GM21723 (cell line): ENCODE measurements around the gene FBXO31.

Experiments
- ATAC-seq: cut with Tn5 transposase; IDR thresholded peaks from one replicate; pipeline ENCODE4 v1.9.1; 2021; ENCODE audit warnings: mild to moderate bottlenecking, moderate library complexity; ENCODE audit not compliant: unreplicated experiment

FBXO31 gene

GRCh38 chr16:87293990-87294389, 89.6 kb downstream of the FBXO31 start:
- no peak for ATAC-seq

DNA sequence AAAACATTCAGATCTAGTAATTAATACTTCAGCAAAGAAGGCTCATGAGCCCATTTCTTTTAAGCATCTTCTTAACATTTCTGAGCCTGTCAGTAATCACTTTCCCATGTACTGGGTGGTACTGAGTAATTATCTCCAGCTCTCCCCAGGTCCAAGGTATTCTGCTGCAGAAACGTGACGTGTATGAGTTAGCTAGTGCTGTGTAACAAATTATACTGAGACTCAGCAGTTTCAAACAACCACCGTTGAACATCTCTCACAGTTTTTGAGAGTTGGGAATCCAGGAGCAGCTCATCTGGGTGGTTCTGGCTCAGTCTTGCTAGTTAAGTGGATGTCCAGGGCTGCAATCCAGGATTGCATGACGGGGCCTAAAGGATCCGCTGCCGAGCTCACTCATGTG, 91.6 kb downstream of the FBXO31 start:
- no peak for ATAC-seq

DNA sequence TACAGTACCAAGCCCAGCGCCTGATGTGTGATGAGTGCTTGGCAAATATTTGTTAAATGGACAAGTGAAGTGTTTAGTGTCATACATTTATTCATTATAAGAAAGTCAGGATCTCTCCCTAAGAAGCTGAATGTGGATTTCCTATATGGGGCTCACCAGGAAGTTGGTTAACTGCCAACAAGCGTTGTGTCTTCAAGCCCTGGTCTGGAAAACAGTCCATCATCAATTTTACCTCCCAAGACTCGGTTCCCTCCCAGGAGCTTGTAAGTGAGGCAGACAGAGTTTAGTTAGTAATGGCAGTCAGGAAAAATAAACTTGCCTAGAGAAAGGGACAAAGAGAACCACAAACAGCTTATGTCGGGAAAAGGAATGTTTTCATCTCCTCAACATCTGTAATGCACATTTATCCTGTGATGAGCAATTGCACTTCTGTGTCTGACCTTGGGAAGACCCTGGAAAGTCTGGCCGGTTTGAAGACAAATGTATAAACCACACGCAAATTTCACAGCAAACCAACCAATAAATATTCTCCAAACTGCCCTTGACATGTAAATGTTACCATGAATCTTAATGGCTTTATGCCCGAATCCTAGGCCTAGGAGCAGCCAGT, 94.7 kb downstream of the FBXO31 start:
- ATAC-seq: no peak

DNA sequence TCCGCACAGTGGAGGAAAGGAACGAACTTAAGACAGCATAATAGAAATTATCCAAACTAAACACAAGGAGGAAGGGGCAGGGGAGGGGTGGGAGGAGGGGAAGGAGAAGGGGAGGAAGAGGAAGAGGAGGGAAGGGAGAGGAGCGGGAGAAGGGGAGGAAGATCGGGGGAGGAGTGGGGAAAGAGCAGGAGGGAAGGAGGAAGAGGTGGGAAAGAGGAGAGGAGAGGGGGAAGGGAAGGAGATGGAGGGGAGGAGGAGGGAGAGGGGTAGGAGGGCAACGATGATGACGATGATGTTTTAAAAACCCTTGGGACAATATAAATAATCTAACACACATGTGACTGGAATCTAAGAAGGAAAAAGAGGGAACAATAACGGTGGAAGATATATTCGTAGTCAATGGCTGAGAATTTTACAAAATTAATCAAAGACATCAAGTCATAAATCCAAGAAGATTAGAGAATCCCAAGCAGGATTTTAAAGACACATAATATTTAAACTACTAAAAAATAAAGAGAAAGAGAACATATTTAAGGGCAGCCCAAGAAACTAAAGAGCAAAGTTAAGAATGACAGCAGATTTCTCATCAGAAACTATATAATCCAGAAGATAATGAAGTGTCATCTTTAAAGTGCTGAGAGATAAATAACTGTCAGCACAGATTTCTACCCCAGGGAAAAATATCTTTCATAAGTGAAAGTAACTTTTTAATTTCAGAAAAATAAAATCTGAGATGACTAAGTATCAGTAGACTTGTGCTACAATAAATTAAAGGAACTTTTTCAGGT, 96.5 kb downstream of the FBXO31 start:
- ATAC-seq: no peak

DNA sequence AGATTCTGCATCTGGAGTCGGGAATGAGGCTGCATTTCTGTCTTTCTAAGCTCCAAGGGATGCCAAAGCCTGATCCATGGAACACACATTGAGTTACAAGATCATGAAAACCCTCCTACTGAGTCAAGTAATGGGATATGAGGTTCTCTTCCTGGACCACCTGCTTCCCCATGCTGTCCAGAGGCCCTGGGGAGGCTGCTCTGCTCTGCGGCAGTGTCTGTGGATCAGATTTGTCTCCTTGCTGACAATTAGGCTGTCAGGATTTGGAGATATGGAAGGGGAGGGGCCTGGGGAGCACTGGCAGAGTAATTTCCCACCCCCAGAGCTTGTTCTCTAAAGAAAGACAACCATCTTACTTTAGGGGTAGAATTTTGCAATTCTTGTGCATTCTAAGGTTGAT, 99.4 kb downstream of the FBXO31 start:
- no peak for ATAC-seq

DNA sequence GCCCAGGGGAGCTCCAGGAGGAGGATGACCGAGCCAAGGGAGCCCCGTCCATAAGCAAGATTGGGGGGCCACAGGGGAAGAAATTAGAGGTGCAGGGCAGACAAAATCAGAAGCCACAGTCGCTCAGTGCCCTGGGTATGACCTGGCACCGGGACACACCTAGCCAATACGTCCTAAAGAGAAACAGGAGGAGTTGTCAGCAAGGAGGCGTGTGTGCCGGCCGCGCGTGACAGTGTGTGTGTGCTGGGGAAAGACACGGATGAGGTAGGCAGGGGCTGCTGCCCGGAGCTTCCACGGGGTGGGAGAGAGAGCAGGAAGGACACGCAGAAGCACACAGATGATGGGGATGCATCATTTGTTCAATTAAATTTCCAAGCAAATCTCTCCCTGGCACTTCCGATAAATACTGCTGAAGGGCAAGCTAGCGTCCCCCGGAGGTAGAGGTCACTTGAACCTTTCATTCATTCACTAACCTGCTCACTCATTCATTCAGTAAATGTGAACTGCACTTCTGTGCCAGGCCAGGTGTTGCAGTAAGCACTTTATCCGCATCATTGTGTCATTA, 104.4 kb downstream of the FBXO31 start:
- no peak for ATAC-seq

DNA sequence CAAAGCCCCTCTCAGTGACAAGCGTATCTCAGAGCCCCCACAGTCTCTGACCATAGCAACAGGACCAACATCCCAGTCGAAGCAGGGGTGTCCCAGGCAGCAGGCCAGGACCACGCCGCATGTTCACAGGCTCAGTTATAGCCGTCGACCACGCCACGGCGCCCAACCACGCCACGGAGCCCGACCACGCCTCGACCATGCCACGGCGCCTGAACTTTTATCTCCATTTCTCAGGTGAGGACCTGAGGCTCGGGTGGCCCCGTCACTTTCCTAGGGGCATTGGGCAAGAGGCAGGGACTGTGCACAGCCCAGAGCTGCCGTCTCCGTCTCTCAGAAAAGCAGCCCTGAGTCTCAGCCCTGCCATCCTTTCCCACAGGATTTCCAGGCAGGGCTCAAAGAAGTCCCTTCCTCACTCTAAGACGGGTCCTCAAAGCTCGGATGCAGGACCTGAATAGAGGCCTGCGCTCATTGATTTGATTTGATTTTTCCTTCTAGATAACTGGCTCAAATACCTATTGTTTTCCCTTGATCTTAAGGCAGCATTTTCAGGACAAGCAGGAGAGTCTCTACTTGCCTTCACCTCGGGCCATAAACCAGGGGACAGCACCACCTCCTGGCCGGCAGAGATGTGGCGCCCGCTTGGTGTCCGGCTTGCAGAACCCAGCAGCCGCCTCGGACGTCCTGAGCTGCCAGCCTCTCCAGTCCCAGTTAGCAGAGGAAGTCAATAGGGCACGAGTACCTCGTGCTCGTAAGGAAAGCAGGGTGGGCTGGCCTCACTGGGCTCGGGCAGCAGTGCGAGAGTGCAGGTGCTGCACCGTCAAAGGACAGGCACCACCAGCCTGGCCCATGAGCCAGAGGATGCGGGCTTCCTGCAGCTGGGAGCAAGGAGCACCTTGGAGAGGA, 105.1 kb downstream of the FBXO31 start:
- ATAC-seq: no peak
